ENCODE data around the gene NR6A1.

DNA sequence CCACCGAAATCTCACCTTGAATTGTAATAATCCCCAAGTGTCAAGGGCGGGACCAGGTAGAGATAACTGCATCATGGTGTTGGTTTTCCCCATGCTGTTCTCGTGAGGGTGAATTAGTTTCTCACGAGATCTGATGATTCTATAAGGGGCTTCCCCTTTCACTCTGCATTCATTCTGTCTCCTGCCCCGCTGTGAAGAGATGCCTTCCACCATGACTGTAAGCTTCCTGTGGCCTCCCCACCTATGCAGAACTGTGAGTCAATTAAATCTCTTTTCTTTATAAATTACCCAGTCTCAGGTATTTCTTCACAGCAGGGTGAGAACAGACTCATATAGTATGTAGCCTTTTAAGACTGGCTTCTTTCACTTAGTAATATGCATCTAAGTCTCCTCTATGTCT, 135.8 kb downstream of the NR6A1 start:
- TF ChIP-seq, protein P1, sequence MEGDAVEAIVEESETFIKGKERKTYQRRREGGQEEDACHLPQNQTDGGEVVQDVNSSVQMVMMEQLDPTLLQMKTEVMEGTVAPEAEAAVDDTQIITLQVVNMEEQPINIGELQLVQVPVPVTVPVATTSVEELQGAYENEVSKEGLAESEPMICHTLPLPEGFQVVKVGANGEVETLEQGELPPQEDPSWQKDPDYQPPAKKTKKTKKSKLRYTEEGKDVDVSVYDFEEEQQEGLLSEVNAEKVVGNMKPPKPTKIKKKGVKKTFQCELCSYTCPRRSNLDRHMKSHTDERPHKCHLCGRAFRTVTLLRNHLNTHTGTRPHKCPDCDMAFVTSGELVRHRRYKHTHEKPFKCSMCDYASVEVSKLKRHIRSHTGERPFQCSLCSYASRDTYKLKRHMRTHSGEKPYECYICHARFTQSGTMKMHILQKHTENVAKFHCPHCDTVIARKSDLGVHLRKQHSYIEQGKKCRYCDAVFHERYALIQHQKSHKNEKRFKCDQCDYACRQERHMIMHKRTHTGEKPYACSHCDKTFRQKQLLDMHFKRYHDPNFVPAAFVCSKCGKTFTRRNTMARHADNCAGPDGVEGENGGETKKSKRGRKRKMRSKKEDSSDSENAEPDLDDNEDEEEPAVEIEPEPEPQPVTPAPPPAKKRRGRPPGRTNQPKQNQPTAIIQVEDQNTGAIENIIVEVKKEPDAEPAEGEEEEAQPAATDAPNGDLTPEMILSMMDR (IDR thresholded peaks at IDR 0.05), result no peak
- TF ChIP-seq POLR2A (IDR thresholded peaks at IDR 0.05), result no peak
